ENCODE measurements around the gene HMCN2.

- TF ChIP-seq CTCF (IDR thresholded peaks at IDR 0.05; ENCODE audit: low read depth, low read length, missing input control) (no peak), TAF1 (conservative IDR thresholded peaks at IDR 0.05) (no peak), FOXA1 (IDR thresholded peaks at IDR 0.05) (no peak), ZBTB33 (IDR thresholded peaks at IDR 0.05) (no peak), YY1 (IDR thresholded peaks at IDR 0.05) (no peak)
These were observed 37.4 kb downstream of the HMCN2 start for GRCh38 chr9:130302785-130303612.

All from liver (tissue), 3 donors.